Non-pigmented ciliary epithelial cell (primary cell): Measurements from ENCODE around the gene KLF13.

ENCODE experiments used
- DNase-seq: peaks from one replicate; pipeline ENCODE4 v3.0.0-alpha.2; 2010; ENCODE audit warnings: low read depth

KLF13 gene

DNA sequence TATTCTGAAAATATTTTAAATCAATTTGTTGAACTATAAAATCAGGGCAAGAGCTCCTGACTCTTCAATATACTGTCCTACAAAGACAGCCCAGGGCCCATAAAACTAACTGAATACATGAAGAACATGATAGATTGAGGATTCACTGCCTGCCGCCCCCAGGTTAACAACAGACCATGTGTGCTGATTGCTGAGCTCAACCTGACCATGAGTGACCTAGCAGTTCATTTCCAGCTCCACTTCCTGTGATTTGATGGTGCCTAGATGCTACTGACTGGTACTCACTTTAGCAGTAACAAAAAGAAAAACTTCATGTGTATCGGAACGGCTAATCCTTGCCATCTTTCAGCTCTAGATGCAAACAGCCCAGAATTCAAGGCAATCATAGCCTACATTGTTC is 9.6 kb upstream of the KLF13 start:
- no peak for DNase-seq

- no peak for DNase-seq
Observed at GRCh38 chr15:31317421-31318327, 9.0 kb upstream of the KLF13 start.

DNA sequence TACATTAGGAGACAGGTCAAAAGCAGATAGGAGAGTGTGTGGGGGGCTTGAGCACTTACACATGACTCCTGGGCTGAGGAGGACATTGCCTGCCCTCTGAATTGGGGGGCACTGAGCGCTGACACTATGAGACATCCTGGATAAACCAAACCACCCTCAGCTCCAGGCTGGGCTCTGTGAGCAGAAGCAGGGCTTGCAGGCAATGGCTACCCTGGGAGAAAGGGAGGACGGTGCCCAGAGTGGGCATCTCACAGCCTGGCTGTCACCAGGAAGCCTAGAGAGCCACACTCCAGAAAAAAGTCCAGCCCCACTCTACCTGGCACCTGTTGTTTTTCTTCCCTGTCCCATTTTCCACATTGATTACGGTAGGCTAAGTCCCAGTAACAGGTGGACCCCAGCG is 8.2 kb upstream of the KLF13 start:
- no peak for DNase-seq

DNA sequence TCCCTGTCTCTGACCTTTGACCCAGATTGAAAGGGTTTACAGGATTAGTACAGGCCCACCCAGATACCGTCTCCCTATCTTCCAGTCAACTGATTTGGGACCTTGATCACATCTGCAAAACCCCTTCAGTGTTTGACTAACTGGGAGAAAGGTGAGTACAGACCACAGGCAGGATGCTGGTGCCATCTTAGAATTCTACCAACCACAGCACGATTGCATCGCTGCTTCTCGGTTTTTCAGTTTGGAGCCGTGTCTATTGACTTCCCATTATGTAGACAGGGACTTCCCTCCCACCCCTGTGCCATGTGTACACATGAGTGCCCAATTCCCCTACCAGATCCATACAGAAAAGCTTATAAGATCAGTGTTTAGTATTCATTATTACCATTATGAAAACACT is 6.6 kb upstream of the KLF13 start:
- no peak for DNase-seq

- DNase-seq = no peak
Observed at GRCh38 chr15:31321418-31321817, 5.2 kb upstream of the KLF13 start.

- no peak for DNase-seq
Observed at GRCh38 chr15:31322504-31322903, 4.1 kb upstream of the KLF13 start.

- DNase-seq = no peak
Observed at GRCh38 chr15:31323627-31324026, 3.0 kb upstream of the KLF13 start.

- DNase-seq = no peak
Observed at GRCh38 chr15:31324186-31324585, 2.4 kb upstream of the KLF13 start.

DNA sequence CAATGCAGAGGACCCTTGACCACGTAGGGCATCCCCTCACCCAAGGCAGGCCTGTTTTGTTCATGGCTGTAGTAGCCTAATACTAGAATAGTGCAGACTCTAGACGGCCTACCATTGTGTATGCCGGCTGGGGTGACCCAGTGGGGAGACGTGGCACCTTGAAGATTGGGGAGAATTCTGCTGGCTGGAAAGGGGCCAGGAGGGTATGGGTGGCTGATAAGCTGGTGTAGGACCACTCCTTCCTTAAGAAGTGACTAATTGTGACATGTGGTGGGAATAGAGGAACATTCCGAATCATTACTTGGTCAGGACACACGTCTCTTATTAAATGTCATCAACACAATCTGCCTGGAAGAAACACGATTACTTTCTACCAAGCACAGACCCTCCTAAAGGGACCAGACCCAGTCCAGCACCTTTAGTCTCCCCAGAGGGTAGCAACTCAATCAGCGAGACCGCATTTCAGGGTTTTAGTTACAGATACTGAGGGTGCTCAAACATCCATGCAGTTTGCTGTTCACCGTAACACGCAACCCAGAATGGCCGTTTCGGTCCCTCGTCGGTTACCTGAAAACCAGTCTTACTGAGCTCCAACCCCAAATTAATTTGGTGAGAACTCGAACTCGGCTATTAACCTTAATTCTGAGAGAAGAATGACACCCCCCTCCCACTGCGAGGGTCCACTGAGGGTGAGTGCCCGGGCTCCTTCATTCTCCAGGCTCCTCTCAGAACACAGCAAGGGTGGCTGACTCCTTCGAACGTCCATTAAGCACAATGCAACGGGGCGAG is 1.6 kb upstream of the KLF13 start:
- no peak for DNase-seq

DNA sequence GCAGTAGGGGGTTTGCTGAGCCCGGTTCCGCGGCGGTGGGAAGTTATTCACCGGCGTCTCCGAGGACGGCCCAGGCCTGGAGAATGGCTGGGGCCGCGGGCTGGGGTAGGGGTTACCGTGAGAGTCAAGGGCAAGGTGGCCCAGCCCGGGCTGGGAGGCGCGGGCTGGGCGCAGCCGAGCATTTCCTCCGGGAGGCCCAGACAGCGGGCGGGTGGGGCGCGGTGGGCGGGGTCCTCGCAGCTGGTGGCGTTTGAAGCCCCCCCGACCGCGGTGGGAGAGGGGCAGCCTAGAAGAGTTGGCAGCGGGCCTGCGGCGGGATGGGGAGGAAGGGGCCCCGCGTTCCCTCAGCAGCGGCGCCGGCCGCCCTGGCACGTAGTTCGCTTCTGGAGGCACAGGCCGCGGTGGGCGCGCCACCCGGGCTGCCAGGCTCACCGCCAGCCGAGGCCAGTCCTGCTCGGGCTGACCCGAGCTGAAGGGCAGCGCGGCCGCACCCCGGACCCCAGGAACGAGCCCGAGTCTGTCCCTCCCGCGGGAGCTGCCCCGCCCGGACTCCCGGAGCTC is 960 bp upstream of the KLF13 start:
- no peak for DNase-seq

DNA sequence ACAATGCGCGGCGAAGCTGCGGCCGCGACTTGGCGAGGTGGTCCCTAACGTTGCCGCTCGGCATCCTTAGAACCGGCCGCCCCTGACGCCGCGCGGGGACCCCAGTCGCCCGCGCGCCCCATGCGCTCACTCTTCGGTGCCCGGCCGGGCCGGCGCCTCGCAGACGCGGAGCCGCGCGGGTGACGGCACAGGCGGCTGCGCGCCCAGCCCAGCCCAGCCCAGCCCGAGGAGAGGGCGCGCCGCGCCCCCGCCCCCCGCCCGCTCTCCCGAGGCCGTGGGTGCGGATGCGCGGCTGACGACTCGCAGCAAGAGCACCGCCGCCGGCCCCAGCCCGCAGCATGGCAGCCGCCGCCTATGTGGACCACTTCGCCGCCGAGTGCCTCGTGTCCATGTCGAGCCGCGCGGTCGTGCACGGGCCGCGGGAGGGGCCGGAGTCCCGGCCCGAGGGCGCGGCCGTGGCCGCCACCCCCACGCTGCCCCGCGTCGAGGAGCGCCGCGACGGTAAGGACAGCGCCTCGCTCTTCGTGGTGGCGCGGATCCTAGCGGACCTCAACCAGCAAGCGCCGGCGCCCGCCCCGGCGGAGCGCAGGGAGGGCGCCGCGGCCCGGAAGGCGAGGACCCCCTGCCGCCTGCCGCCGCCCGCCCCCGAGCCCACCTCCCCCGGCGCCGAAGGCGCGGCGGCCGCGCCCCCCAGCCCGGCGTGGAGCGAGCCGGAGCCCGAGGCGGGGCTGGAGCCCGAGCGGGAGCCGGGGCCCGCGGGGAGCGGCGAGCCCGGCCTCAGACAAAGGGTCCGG is 437 bp downstream of the KLF13 start:
- DNase-seq = no peak

GRCh38 chr15:31327669-31328427 is 1.2 kb downstream of the KLF13 start:
- DNase-seq = no peak

- no peak for DNase-seq
Observed at GRCh38 chr15:31328428-31328968, 1.9 kb downstream of the KLF13 start.

DNA sequence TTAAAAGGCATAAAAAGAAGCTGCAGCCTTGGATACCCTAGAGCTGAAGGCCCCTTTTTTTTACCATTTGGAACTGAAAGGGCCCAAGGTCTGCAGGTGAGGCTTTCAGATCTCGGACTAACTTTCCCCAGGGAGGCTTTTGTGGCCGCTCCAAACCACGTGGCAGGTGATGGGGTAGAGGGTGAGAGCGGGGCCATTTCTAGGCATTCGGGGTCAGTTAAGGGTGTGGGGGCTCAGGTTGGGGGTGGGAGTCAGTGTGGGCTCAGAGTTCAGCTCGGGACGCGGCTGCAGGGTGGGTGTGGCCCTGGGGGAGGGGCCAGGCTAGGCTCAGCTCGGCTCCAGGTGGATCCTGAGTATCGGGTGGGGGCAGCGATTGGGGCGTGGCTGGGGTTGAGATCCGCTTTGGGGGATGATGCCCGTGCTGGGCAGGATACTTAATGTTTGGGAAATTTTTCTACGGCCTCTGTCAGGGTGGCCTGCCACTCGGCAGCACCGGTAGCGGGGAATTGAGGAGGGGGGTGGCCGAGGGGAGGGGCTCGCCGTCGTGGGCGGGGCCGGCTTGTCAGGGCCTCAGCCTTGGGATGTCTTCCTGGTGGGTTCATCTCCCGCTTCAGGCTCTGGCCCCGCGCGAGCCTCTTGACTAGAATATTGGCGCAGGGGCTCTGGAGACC is 2.5 kb downstream of the KLF13 start:
- no peak for DNase-seq

GRCh38 chr15:31329640-31330010 is 3.0 kb downstream of the KLF13 start:
- no peak for DNase-seq

DNA sequence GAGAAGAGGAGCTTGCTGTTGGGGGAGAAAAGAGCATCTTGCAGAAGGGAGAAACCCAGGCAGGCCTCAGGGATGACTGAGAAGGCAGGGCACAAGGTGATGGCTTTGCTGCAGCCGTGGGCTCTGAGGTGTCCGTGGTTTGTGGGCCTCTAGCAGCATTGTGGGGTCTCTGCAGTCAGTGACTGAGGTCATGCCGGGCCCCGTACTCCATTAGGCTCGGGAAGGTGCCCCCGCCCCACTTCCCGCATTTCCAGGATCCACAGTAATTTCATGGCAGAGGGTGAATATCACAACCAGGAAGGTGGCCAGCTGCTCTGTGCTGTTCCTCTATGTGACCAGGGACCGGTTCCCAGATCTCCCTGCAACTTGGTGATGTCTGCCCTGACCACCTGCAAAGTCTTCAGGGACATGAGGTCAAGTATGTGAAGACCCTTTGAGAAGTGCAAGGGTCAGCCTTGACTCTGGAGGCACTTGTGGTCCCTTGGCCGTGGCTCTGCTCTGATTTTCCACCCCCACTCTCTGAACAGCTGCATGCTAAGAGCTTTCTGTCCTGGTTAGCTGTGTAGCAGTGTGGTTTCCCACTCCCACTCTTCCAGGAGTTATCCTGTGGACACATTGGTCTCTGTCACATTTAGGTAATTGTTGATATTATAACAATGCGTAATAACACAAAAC is 3.6 kb downstream of the KLF13 start:
- DNase-seq = no peak

DNA sequence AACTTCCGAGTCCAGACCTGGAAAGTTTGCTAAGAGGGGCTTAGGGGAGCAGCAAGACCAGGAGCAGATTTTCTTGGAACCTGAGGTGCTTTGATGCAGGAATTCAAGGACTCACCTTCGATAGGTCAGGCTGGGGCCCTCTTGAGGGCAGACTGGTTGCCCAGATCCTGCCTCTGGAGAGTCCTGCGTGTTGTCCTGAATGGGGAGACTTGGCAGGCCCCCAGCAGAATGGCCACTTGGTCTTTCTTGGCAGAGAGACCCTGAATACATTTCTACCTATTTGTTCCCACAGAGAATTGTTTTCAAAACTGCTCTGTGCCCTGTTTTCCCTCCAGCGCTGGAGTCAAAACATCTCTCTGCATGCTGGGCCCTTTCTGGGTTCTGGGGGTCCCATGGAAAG is 4.2 kb downstream of the KLF13 start:
- no peak for DNase-seq

GRCh38 chr15:31331389-31331788 is 4.8 kb downstream of the KLF13 start:
- no peak for DNase-seq

DNA sequence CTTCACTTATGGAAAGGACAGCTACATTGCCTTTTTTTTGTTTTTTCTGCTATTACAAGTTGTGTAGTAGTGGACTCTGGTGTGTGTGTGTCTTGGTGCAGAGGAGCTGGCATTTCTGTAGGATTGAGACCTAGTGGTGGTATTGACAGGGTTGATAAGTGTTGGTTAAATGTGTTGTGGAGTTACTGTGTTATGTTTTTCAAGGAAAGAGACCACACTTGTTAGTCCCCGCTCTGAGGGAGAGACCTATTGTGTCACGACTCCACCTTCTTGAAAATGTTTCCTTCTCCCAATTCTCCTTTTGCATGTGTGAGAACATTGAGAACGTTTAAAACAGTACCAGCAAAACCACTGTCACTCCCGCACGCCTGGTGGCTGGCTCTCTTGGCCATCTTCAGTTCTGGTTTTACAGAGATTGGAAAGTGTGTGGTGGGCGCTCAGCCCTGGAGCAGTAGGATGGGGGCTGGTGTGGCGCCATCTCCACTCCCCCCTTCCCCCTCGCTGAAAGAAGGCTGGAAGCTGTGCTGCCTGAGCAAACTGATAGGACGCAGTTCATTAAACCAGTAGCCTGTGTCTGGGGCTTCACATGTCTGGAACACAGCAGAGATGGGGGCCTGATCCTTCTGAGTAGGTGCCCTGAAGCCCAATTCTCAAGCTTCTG is 5.5 kb downstream of the KLF13 start:
- no peak for DNase-seq

GRCh38 chr15:31332681-31333071 is 6.0 kb downstream of the KLF13 start:
- DNase-seq = no peak
